B cell (primary cell): Measurements from ENCODE around the gene METAP1D. TPM values are rescaled to one million over a fixed set of nuclear protein-coding genes. Genes with fewer than 3 reads are reported as not detected.
A peak's percentile ranks its signal among the peaks of the same experiment; 100 is the strongest.

Experiments used
- ATAC-seq: fragments of 200-7000 bp; cut with Tn5 transposase; one replicate; pipeline ENCODE4 v1.10.0; 2021; ENCODE audit warnings: low read depth, mild to moderate bottlenecking, moderate number of reproducible peaks, moderate library complexity
- CTCF ChIA-PET: fragments of 350-600 bp; sonication (Branson Sonifier 250); formaldehyde crosslinking; loops from one replicate; lab custom pipeline; 2021; ENCODE audit warnings: antibody characterized with exemption, inconsistent platforms; lab: Charles Lee
- POLR2A ChIA-PET: fragments of 350-600 bp; sonication (Branson Sonifier 250); formaldehyde crosslinking; loops from one replicate; lab custom pipeline; 2021; ENCODE audit warnings: antibody characterized with exemption; lab: Charles Lee
- DNase-seq: peaks from one replicate; pipeline ENCODE4 v3.0.0; 2013
- H2AFZ ChIP-seq: 2 replicates; pipeline ENCODE4 v1.6.1; 2012; ENCODE audit warnings: mild to moderate bottlenecking, low read depth, low read length; ENCODE audit not compliant: insufficient read depth, poor library complexity, severe bottlenecking
- H3K27ac ChIP-seq, 2 donors: 1 replicate in 1 of 2; 2 replicates in 1 of 2; pipeline ENCODE4 v1.5.1; 2012 to 2013; ENCODE audit warnings: low read length in 2 of 2, mild to moderate bottlenecking in 2 of 2, moderate library complexity in 1 of 2
- H3K27me3 ChIP-seq, 4 experiments: fragments of 200-600 bp in 1 of 4; sonication (generic) in 1 of 4; replicated peaks in 1 of 4; 1 replicate in 2 of 4; 2 replicates in 2 of 4; pipeline versions ENCODE4 v1.6.1 to v1.7.0; 2013 to 2016; ENCODE audit warnings: low read length in 3 of 4, mild to moderate bottlenecking in 2 of 4, mixed read lengths in 1 of 4, moderate library complexity in 1 of 4; ENCODE audit not compliant: insufficient read depth in 4 of 4, control insufficient read depth in 3 of 4; ENCODE audit errors: control extremely low read depth in 1 of 4
- H3K36me3 ChIP-seq, 2 experiments: replicated peaks in 1 of 2; 1 replicate in 1 of 2; 2 replicates in 1 of 2; pipeline versions ENCODE4 v1.6.1 to v1.7.1; 2013; ENCODE audit warnings: low read length in 1 of 2; ENCODE audit not compliant: insufficient read depth in 2 of 2, control insufficient read depth in 1 of 2; ENCODE audit errors: control extremely low read depth in 1 of 2, extremely low read depth in 1 of 2
- H3K4me1 ChIP-seq, 2 donors: fragments of 200-600 bp in 1 of 2; sonication (generic) in 1 of 2; 1 replicate in 1 of 2; 2 replicates in 1 of 2; pipeline versions ENCODE4 v1.5.1 to v1.6.1; 2013 to 2017; ENCODE audit warnings: low read length in 2 of 2; ENCODE audit not compliant: control insufficient read depth in 2 of 2, insufficient read depth in 2 of 2
- H3K4me2 ChIP-seq: replicated peaks from 2 replicates; pipeline ENCODE3; 2012; ENCODE audit warnings: mild to moderate bottlenecking, low read depth, low read length; ENCODE audit not compliant: poor library complexity, severe bottlenecking
- H3K4me3 ChIP-seq, 5 experiments: fragments of 200-600 bp in 1 of 5; sonication (generic) in 1 of 5; 1 replicate in 3 of 5; 2 replicates in 2 of 5; pipeline versions ENCODE4 v1.5.1 to v1.7.0; 2011 to 2016; ENCODE audit warnings: low read length in 4 of 5, mild to moderate bottlenecking in 4 of 5, low read depth in 2 of 5, control low read depth in 1 of 5, moderate library complexity in 1 of 5; ENCODE audit not compliant: insufficient read depth in 1 of 5; ENCODE audit errors: control extremely low read depth in 1 of 5, extremely low read depth in 1 of 5
- H3K79me2 ChIP-seq: fragments of 200-600 bp; sonication (generic); one replicate; pipeline ENCODE4 v1.6.0; 2016; ENCODE audit warnings: low read length; ENCODE audit not compliant: control insufficient read depth, insufficient read depth
- H3K9ac ChIP-seq: fragments of 200-600 bp; sonication (generic); 2 replicates; pipeline ENCODE4 v1.6.1; 2017; ENCODE audit warnings: mild to moderate bottlenecking, low read length, moderate library complexity
- H3K9me3 ChIP-seq, 3 donors: one replicate each; pipeline versions ENCODE4 v1.6.1 to v1.7.1; 2013; ENCODE audit warnings: low read length in 2 of 3; ENCODE audit not compliant: control insufficient read depth in 2 of 3, insufficient read depth in 1 of 3; ENCODE audit errors: control extremely low read depth in 1 of 3
- H4K20me1 ChIP-seq: 2 replicates; pipeline ENCODE4 v1.6.0; 2012; ENCODE audit warnings: mild to moderate bottlenecking, low read length; ENCODE audit not compliant: insufficient read depth, control insufficient read depth, poor library complexity, severe bottlenecking
- H3K27ac Mint-ChIP-seq: one replicate; pipeline ENCODE4 v1.8.0; 2021; ENCODE audit warnings: mixed read lengths
- H3K27me3 Mint-ChIP-seq: one replicate; pipeline ENCODE4 v1.8.0; 2021; ENCODE audit warnings: mixed read lengths
- H3K4me1 Mint-ChIP-seq: one replicate; pipeline ENCODE4 v1.8.0; 2021; ENCODE audit warnings: mixed read lengths
- H3K4me3 Mint-ChIP-seq: one replicate; pipeline ENCODE4 v1.8.0; 2021; ENCODE audit warnings: mixed read lengths
- H3K9me3 Mint-ChIP-seq: one replicate; pipeline ENCODE4 v1.8.0; 2022; ENCODE audit warnings: mixed read lengths; ENCODE audit not compliant: insufficient read depth
- CTCF ChIP-seq: fragments of 200-600 bp; IDR thresholded peaks from one replicate; pipeline ENCODE4 v1.8.0; 2022; ENCODE audit warnings: antibody characterized with exemption, mild to moderate bottlenecking
- EZH2 ChIP-seq: IDR thresholded peaks from 2 replicates; pipeline ENCODE4 v1.6.1; 2012; ENCODE audit warnings: borderline replicate concordance, low read depth, mild to moderate bottlenecking, moderate library complexity, low read length; ENCODE audit not compliant: insufficient read depth, poor library complexity, severe bottlenecking
- WGBS: methylation state at CpG from one replicate; pipeline ENCODE4 v1.1.5; 2013; ENCODE audit warnings: missing lambda C conversion rate; ENCODE audit not compliant: insufficient coverage; 5-methylcytosine and 5-hydroxymethylcytosine counted together
- intact Hi-C: fragments of 100-400 bp; cut with micrococcal nuclease; formaldehyde crosslinking; loops from one replicate; pipeline ENCODE4 v1.10.0; 2022
- polyA plus RNA-seq: library from polyadenylated mRNA; depleted of rRNA; stranded (reverse); fragments of >200 nt; gene quantifications from 2 replicates; pipeline ENCODE4 v1.2.3, GENCODE V29; 2012
- total RNA-seq, 2 donors: library from RNA; stranded (reverse); fragments of 120-200 nt in 1 of 2; gene quantifications; 1 replicate in 1 of 2; 2 replicates in 1 of 2; pipeline versions ENCODE4 v1.2.3 to v1.2.4, GENCODE V29; 2013 to 2022

The METAP1D gene
- total and polyA plus RNA-seq, 2 donors (not counting 1 experiment from before 2014, with no cell fraction given) = 7.8 to 8.9 TPM

- no peaks in the 10 kb centered on the region for H3K9me3 Mint-ChIP-seq
- Histone ChIP-seq H3K9me3 (peaks cover 0 to 59% (median 30%) of the 10 kb centered on the region in 3 donors), H3K27ac (no peak overlapping the region), H3K27me3 (peaks cover 0 to 64% (median 60%) of the 10 kb centered on the region in 4 experiments), H3K4me3 (no peak overlapping the region), H3K79me2 (no peaks in the 10 kb centered on the region), H3K9ac (no peak overlapping the region), H3K36me3 (no peaks in the 10 kb centered on the region), H4K20me1 (peaks cover 6% of the 10 kb centered on the region), H3K4me2 (peak overlapping the region; percentile 9), H3K4me1 (peaks cover 35 to 50% of the 10 kb centered on the region in 2 donors), H2AFZ (no peak overlapping the region)
- ATAC-seq (no peak), DNase-seq (peak; percentile 42)
- peak overlapping the region; percentile 38 for H3K27ac Mint-ChIP-seq
- POLR2A ChIA-PET = no interaction called here
- H3K27me3 Mint-ChIP-seq = peaks cover 53% of the 10 kb centered on the region
- peaks cover 21% of the 10 kb centered on the region for H3K4me1 Mint-ChIP-seq
- WGBS = 10% methylated on average over 32 of the region's 38 CpGs
- TF ChIP-seq EZH2 = peak; percentile 69
- no peak for TF ChIP-seq CTCF
- CTCF ChIA-PET = no interaction called here
- intact Hi-C loops = loop anchor here (5.0 kb wide), 1 partner anchor 32 kb away; no protein-coding TSS in a partner anchor
- H3K4me3 Mint-ChIP-seq = no peak overlapping the region
These were observed 80.3 kb downstream of the METAP1D start for GRCh38 chr2:172079838-172080640.
